ENCODE results near the gene PPID. TPM values are rescaled to one million over a fixed set of nuclear protein-coding genes. Genes with fewer than 3 reads are reported as not detected.
"Not testable (repeated sequence)": the region's sequence is repeated elsewhere in the genome, so short reads cannot be mapped to it uniquely, and the experiment has no call there.

PPID gene
- polyA plus RNA-seq, 6 donors from 2014 or later = 30.5 to 49.0 (median 46.0) TPM

GRCh38 chr4:158758142-158758541 lies 34.9 kb upstream of the PPID start:
- no peak overlapping the region for H3K4me3 Mint-ChIP-seq
- H3K27ac Mint-ChIP-seq = no peak overlapping the region
- H3K27me3 Mint-ChIP-seq = peaks cover 64 to 81% (median 73%) of the 10 kb centered on the region in 3 donors
- ATAC-seq (ENCODE audit: low read depth in 2 of 2) = no peak
- H3K4me1 Mint-ChIP-seq = no peaks in the 10 kb centered on the region
- H3K9me3 Mint-ChIP-seq = peaks cover 4 to 27% (median 19%) of the 10 kb centered on the region in 7 donors
- H3K36me3 Mint-ChIP-seq = peaks cover 4 to 24% of the 10 kb centered on the region in 2 donors
- DNase-seq = no peak

GRCh38 chr4:158756588-158756987 lies 33.4 kb upstream of the PPID start:
- H3K9me3 Mint-ChIP-seq = peaks cover 4 to 27% (median 19%) of the 10 kb centered on the region in 7 donors
- peaks cover 48 to 66% (median 57%) of the 10 kb centered on the region in 3 donors for H3K27me3 Mint-ChIP-seq
- no peaks in the 10 kb centered on the region for H3K4me1 Mint-ChIP-seq
- no peak overlapping the region for H3K4me3 Mint-ChIP-seq
- DNase-seq (no peak), ATAC-seq (ENCODE audit: low read depth in 2 of 2) (no peak)
- H3K36me3 Mint-ChIP-seq = peaks cover under 1 to 24% of the 10 kb centered on the region in 2 donors
- H3K27ac Mint-ChIP-seq = no peak overlapping the region

- not testable (repeated sequence) for ATAC-seq (ENCODE audit: low read depth in 2 of 2); H3K27ac Mint-ChIP-seq; H3K4me1 Mint-ChIP-seq; H3K4me3 Mint-ChIP-seq; DNase-seq
- Mint-ChIP-seq H3K9me3 (peaks cover 4 to 27% (median 18%) of the 10 kb centered on the region in 7 donors), H3K27me3 (peaks cover 46 to 64% (median 57%) of the 10 kb centered on the region in 3 donors), H3K36me3 (peaks cover 0 to 24% of the 10 kb centered on the region in 2 donors)
These were observed 32.6 kb upstream of the PPID start for GRCh38 chr4:158755819-158756218.

GRCh38 chr4:158754385-158755180 lies 31.4 kb upstream of the PPID start:
- DNase-seq (no peak), ATAC-seq (ENCODE audit: low read depth in 2 of 2) (no peak)
- no peaks in the 10 kb centered on the region for H3K4me1 Mint-ChIP-seq
- H3K36me3 Mint-ChIP-seq = peaks cover 0 to 24% of the 10 kb centered on the region in 2 donors
- H3K27ac Mint-ChIP-seq = no peak overlapping the region
- peaks cover 4 to 27% (median 17%) of the 10 kb centered on the region in 7 donors for H3K9me3 Mint-ChIP-seq
- H3K27me3 Mint-ChIP-seq = peaks cover 45 to 66% (median 60%) of the 10 kb centered on the region in 3 donors
- H3K4me3 Mint-ChIP-seq = no peak overlapping the region

GRCh38 chr4:158750379-158750778 lies 27.2 kb upstream of the PPID start:
- peaks cover 0 to 7% (median 1%) of the 10 kb centered on the region in 7 donors for H3K9me3 Mint-ChIP-seq
- H3K4me3 Mint-ChIP-seq = no peak overlapping the region
- peaks cover 35 to 45% (median 41%) of the 10 kb centered on the region in 3 donors for H3K27me3 Mint-ChIP-seq
- H3K4me1 Mint-ChIP-seq = no peaks in the 10 kb centered on the region
- ATAC-seq (ENCODE audit: low read depth in 2 of 2) = no peak
- H3K27ac Mint-ChIP-seq = no peak overlapping the region
- no peaks in the 10 kb centered on the region for H3K36me3 Mint-ChIP-seq
- no peak for DNase-seq

- peaks cover 22 to 41% (median 30%) of the 10 kb centered on the region in 3 donors for H3K27me3 Mint-ChIP-seq
- ATAC-seq (ENCODE audit: low read depth in 2 of 2); DNase-seq; H3K9me3 Mint-ChIP-seq; H3K27ac Mint-ChIP-seq; H3K36me3 Mint-ChIP-seq; H3K4me1 Mint-ChIP-seq; H3K4me3 Mint-ChIP-seq: not testable (repeated sequence)
These were observed 23.3 kb upstream of the PPID start for GRCh38 chr4:158746537-158746936.

GRCh38 chr4:158741326-158742021 lies 18.3 kb upstream of the PPID start:
- no peak for DNase-seq
- H3K4me1 Mint-ChIP-seq = no peaks in the 10 kb centered on the region
- H3K9me3 Mint-ChIP-seq = peaks cover 0 to 4% (median 0%) of the 10 kb centered on the region in 7 donors
- ATAC-seq (ENCODE audit: low read depth in 2 of 2) = no peak
- H3K4me3 Mint-ChIP-seq = no peak overlapping the region
- H3K27ac Mint-ChIP-seq = no peak overlapping the region
- peaks cover 23 to 31% (median 26%) of the 10 kb centered on the region in 3 donors for H3K27me3 Mint-ChIP-seq
- H3K36me3 Mint-ChIP-seq = no peaks in the 10 kb centered on the region

GRCh38 chr4:158739600-158739999 lies 16.4 kb upstream of the PPID start:
- Mint-ChIP-seq H3K4me3 (no peak overlapping the region), H3K9me3 (peaks cover 0 to 4% (median 0%) of the 10 kb centered on the region in 7 donors), H3K36me3 (no peaks in the 10 kb centered on the region), H3K27me3 (peaks cover 28 to 33% (median 33%) of the 10 kb centered on the region in 3 donors), H3K27ac (no peak overlapping the region), H3K4me1 (no peaks in the 10 kb centered on the region)
- DNase-seq (no peak), ATAC-seq (ENCODE audit: low read depth in 2 of 2) (no peak)

- no peaks in the 10 kb centered on the region for H3K36me3 Mint-ChIP-seq
- peaks cover 28 to 33% (median 33%) of the 10 kb centered on the region in 3 donors for H3K27me3 Mint-ChIP-seq
- no peak overlapping the region for H3K27ac Mint-ChIP-seq
- ATAC-seq (ENCODE audit: low read depth in 2 of 2) (no peak), DNase-seq (no peak)
- no peaks in the 10 kb centered on the region for H3K4me1 Mint-ChIP-seq
- H3K9me3 Mint-ChIP-seq = peaks cover 0 to 4% (median 0%) of the 10 kb centered on the region in 7 donors
- no peak overlapping the region for H3K4me3 Mint-ChIP-seq
These were observed 15.7 kb upstream of the PPID start for GRCh38 chr4:158738866-158739265.

GRCh38 chr4:158729716-158730559 lies 6.7 kb upstream of the PPID start:
- Mint-ChIP-seq H3K27me3 (peaks cover 56 to 58% (median 58%) of the 10 kb centered on the region in 3 donors), H3K9me3 (no peaks in the 10 kb centered on the region), H3K4me3 (no peak overlapping the region), H3K4me1 (no peaks in the 10 kb centered on the region), H3K36me3 (no peaks in the 10 kb centered on the region), H3K27ac (no peak overlapping the region)
- ATAC-seq (ENCODE audit: low read depth in 2 of 2) (peak; percentile 53 to 74), DNase-seq (peak; percentile 25)

- Mint-ChIP-seq H3K27me3 (peaks cover 56 to 58% (median 58%) of the 10 kb centered on the region in 3 donors), H3K4me1 (peaks cover 5 to 9% (median 6%) of the 10 kb centered on the region in 3 donors), H3K27ac (no peak overlapping the region), H3K36me3 (no peaks in the 10 kb centered on the region), H3K4me3 (no peak overlapping the region), H3K9me3 (no peaks in the 10 kb centered on the region)
- DNase-seq (no peak), ATAC-seq (ENCODE audit: low read depth in 2 of 2) (no peak)
These were observed 5.0 kb upstream of the PPID start for GRCh38 chr4:158728236-158728635.

GRCh38 chr4:158726633-158727032 lies 3.4 kb upstream of the PPID start:
- Mint-ChIP-seq H3K9me3 (no peaks in the 10 kb centered on the region), H3K4me3 (no peak overlapping the region), H3K27ac (peak overlapping the region in 1 of 6 donors; percentile 20), H3K27me3 (peaks cover 43 to 47% (median 44%) of the 10 kb centered on the region in 3 donors), H3K4me1 (peaks cover 14 to 24% (median 15%) of the 10 kb centered on the region in 3 donors), H3K36me3 (peaks cover 0 to 1% of the 10 kb centered on the region in 2 donors)
- no peak for ATAC-seq (ENCODE audit: low read depth in 2 of 2)
- DNase-seq = no peak

GRCh38 chr4:158724637-158725036 lies 1.4 kb upstream of the PPID start:
- Mint-ChIP-seq H3K9me3 (no peaks in the 10 kb centered on the region), H3K4me1 (peaks cover 14 to 33% (median 21%) of the 10 kb centered on the region in 3 donors), H3K4me3 (peak overlapping the region in 7 of 8 donors; percentile 15 to 98 (median 95)), H3K36me3 (peaks cover 2 to 9% of the 10 kb centered on the region in 2 donors), H3K27me3 (peaks cover 27 to 34% (median 28%) of the 10 kb centered on the region in 3 donors), H3K27ac (peak overlapping the region in 2 of 6 donors; percentile 26 to 66)
- ATAC-seq (ENCODE audit: low read depth in 2 of 2) (no peak), DNase-seq (no peak)

Data from naive B cell (primary cell).